Naive thymus-derived CD8-positive, alpha-beta T cell (primary cell): ENCODE measurements around the gene SLC9C1. TPM values are rescaled to one million over a fixed set of nuclear protein-coding genes. Genes with fewer than 3 reads are reported as not detected.

Source experiments
- ATAC-seq, 2 donors: fragments of 150-1000 bp; cut with Tn5 transposase in 1 of 2; sonication (Bioruptor Pico), chemical (Tn5 transposase) in 1 of 2; 1 replicate in 1 of 2; 2 replicates in 1 of 2; pipeline ENCODE4 v1.10.0; 2021; ENCODE audit warnings: mild to moderate bottlenecking in 2 of 2, moderate library complexity in 2 of 2
- POLR2A ChIA-PET: fragments of 350-600 bp; sonication (Branson Sonifier 250); formaldehyde crosslinking; loops from one replicate; lab custom pipeline; 2021; ENCODE audit warnings: antibody characterized with exemption; lab: Charles Lee
- DNase-seq, 10 donors: peaks; one replicate each; pipeline versions ENCODE4 v3.0.0 to v3.0.0-alpha.2; 2020 to 2022
- H3K27ac Mint-ChIP-seq, 10 donors: one replicate each; pipeline ENCODE4 v1.8.0; 2020 to 2022; ENCODE audit warnings: mild to moderate bottlenecking in 10 of 10, mixed read lengths in 10 of 10, moderate library complexity in 4 of 10, inconsistent platforms in 1 of 10
- H3K27me3 Mint-ChIP-seq, 5 donors: one replicate each; pipeline ENCODE4 v1.8.0; 2021 to 2022; ENCODE audit warnings: mixed read lengths in 5 of 5
- H3K36me3 Mint-ChIP-seq, 3 donors: one replicate each; pipeline ENCODE4 v1.8.0; 2020 to 2022; ENCODE audit warnings: mixed read lengths in 3 of 3, mild to moderate bottlenecking in 2 of 3, inconsistent platforms in 1 of 3
- H3K4me1 Mint-ChIP-seq, 4 donors: one replicate each; pipeline ENCODE4 v1.8.0; 2021 to 2022; ENCODE audit warnings: mixed read lengths in 4 of 4
- H3K4me3 Mint-ChIP-seq, 10 donors: one replicate each; pipeline ENCODE4 v1.8.0; 2020 to 2022; ENCODE audit warnings: mild to moderate bottlenecking in 10 of 10, mixed read lengths in 10 of 10, moderate library complexity in 6 of 10, inconsistent platforms in 1 of 10
- H3K9me3 Mint-ChIP-seq, 9 donors: one replicate each; pipeline ENCODE4 v1.8.0; 2020 to 2022; ENCODE audit warnings: mixed read lengths in 9 of 9, mild to moderate bottlenecking in 3 of 9, inconsistent platforms in 1 of 9, moderate library complexity in 1 of 9
- polyA plus RNA-seq, 3 donors: library from polyadenylated mRNA; unstranded; fragments of 300-500 nt; fragmentation: Illumina TruSeq; gene quantifications; one replicate each; pipeline ENCODE4 v1.2.3, GENCODE V29; 2021
- total RNA-seq, 8 experiments: library from RNA in 2 of 8; stranded (reverse) in 2 of 8; gene quantifications; one replicate each; pipeline ENCODE4 v1.2.3 and lab custom pipeline; 2021 to 2026

The SLC9C1 gene
- total and polyA plus RNA-seq, 5 experiments from 2014 or later = not detected

DNA sequence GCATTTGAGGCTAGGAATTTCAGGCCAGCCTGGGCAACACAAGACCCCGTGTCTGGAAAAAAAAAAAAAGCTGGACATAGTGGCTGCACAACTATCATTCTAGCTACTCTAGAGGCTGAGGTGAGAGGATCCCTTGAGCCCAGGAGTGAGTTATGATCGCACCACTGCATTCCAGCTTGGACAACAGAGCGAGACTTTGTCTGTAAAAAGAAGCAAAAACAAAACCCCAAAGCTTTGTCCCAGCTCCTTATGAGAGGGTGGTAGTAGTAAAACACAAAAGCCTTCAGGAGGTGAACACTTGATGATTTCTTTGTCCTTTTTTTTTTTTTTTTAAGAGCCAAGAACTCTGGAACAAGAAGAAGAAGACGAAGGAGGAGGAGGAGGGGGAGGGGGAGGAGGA lies 37.8 kb upstream of the SLC9C1 start:
- no peak for DNase-seq
- Mint-ChIP-seq H3K4me3 (peak overlapping the region in 9 of 10 donors; percentile 28 to 92 (median 73)), H3K27ac (peak overlapping the region in 2 of 10 donors; percentile 15 to 55), H3K9me3 (no peaks in the 10 kb centered on the region), H3K4me1 (peaks cover 7 to 41% (median 26%) of the 10 kb centered on the region in 4 donors), H3K36me3 (no peaks in the 10 kb centered on the region), H3K27me3 (peaks cover 0 to 2% (median 0%) of the 10 kb centered on the region in 5 donors)
- POLR2A ChIA-PET = interaction anchor here (0.6 to 0.7 kb wide), 3 partner anchors 55 to 220 kb away, joined by 3 to 4 read pairs (median 3); no protein-coding TSS in a partner anchor
- ATAC-seq = no peak

DNA sequence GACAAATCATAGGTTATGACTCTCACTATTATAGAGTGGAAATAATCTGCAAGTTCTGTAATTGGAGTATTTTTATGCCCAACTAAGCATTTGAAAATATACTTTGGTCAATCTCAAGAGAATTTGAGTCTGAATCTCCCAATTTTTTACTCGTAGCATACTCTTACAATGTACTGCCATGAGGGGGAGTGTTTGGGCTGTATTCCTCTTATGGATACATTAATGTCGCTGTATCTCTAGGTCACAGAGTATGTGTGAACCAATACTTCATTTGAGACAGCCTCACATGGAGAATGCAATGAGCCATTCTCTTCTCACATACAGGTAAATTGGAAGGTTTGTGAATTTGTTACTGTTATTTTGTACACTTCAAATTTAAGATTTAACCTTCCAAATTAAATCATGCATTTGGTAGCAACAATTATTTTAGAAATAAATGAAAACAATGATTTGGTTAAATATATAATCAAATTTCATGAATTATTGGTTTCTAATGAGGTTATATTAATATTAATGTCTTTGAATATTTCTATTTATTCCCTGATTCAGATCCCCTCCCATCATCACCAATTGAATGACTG lies 33.4 kb upstream of the SLC9C1 start:
- peaks cover 0 to 6% (median 2%) of the 10 kb centered on the region in 4 donors for H3K4me1 Mint-ChIP-seq
- H3K9me3 Mint-ChIP-seq = no peaks in the 10 kb centered on the region
- no peak overlapping the region for H3K4me3 Mint-ChIP-seq
- DNase-seq (peak in 8 of 10 donors; percentile 15 to 70 (median 54)), ATAC-seq (peak; percentile 96 to 100)
- no peak overlapping the region for H3K27ac Mint-ChIP-seq
- H3K27me3 Mint-ChIP-seq = peaks cover 0 to 5% (median 1%) of the 10 kb centered on the region in 5 donors
- POLR2A ChIA-PET = interaction anchor here (0.9 kb wide), 1 partner anchor 172 kb away, joined by 4 read pairs; the partner anchor contains the start of gene BTLA
- no peaks in the 10 kb centered on the region for H3K36me3 Mint-ChIP-seq

- ATAC-seq (no peak), DNase-seq (no peak)
- POLR2A ChIA-PET = no interaction called here
- Mint-ChIP-seq H3K4me1 (peaks cover 0 to 3% (median 2%) of the 10 kb centered on the region in 4 donors), H3K36me3 (no peaks in the 10 kb centered on the region), H3K4me3 (no peak overlapping the region), H3K9me3 (no peaks in the 10 kb centered on the region), H3K27ac (no peak overlapping the region), H3K27me3 (peaks cover 0 to 3% (median 3%) of the 10 kb centered on the region in 5 donors)
These were observed 28.0 kb upstream of the SLC9C1 start for GRCh38 chr3:112321867-112322652.

DNA sequence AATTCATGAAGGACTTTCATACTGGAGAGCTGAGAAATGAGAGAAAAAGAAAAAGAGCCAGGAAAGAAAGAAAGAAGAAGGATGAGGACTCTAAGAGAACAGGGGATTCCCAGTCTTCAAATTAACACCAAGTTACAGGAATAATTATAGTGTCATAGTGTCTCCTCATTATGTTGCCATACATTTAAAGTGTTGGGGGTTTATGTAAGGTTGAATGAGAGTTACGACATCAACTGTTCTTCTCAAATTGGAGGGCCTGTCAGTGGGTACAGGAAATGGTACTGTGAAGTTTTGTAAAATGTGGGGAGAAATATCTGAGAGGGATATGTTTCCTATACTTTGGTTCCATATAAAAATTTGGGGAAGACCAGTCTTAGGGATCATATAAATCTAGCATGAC lies 26.7 kb upstream of the SLC9C1 start:
- Mint-ChIP-seq H3K27ac (no peak overlapping the region), H3K4me3 (no peak overlapping the region), H3K4me1 (peaks cover 0 to 3% (median 2%) of the 10 kb centered on the region in 4 donors), H3K9me3 (peaks cover 0 to 4% (median 0%) of the 10 kb centered on the region in 9 donors), H3K36me3 (peaks cover 0 to 3% (median 0%) of the 10 kb centered on the region in 3 donors), H3K27me3 (peaks cover 0 to 3% (median 1%) of the 10 kb centered on the region in 5 donors)
- DNase-seq (no peak), ATAC-seq (no peak)
- POLR2A ChIA-PET = no interaction called here

- Mint-ChIP-seq H3K4me3 (no peak overlapping the region), H3K27me3 (peaks cover 0 to 6% (median 1%) of the 10 kb centered on the region in 5 donors), H3K9me3 (peaks cover 0 to 11% (median under 1%) of the 10 kb centered on the region in 9 donors), H3K27ac (no peak overlapping the region), H3K36me3 (peaks cover 0 to 4% (median 0%) of the 10 kb centered on the region in 3 donors), H3K4me1 (peaks cover 0 to 4% (median 2%) of the 10 kb centered on the region in 4 donors)
- ATAC-seq (no peak), DNase-seq (no peak)
- POLR2A ChIA-PET = no interaction called here
These were observed 25.7 kb upstream of the SLC9C1 start for GRCh38 chr3:112319516-112320276.

DNA sequence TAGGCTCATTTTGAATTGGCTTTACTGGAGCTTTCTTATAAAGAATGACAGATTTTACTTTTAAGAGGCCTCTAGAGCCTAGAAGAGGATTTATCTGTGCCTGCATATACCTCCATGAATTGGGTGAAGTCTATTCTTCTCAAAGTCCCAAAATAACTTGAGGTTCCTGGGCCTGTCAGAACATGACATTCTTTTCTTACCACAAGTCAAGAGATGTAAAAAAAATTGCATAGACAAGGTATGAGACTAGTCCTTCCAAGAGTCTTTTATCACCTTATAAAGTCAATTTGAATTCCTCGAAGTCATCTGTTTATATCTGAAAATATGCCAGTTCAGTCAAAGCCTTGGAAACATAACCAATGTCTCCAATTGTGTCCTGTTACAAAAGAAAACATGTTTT lies 21.8 kb upstream of the SLC9C1 start:
- peaks cover 0 to 5% (median 0%) of the 10 kb centered on the region in 3 donors for H3K36me3 Mint-ChIP-seq
- H3K9me3 Mint-ChIP-seq = peaks cover 0 to 11% (median 2%) of the 10 kb centered on the region in 9 donors
- POLR2A ChIA-PET = no interaction called here
- H3K4me3 Mint-ChIP-seq = no peak overlapping the region
- DNase-seq (no peak), ATAC-seq (no peak)
- no peak overlapping the region for H3K27ac Mint-ChIP-seq
- peaks cover 0 to 7% (median 1%) of the 10 kb centered on the region in 5 donors for H3K27me3 Mint-ChIP-seq
- peaks cover 0 to 4% (median 2%) of the 10 kb centered on the region in 4 donors for H3K4me1 Mint-ChIP-seq

GRCh38 chr3:112314649-112315048 lies 20.6 kb upstream of the SLC9C1 start:
- POLR2A ChIA-PET = interaction anchor here (0.6 to 0.7 kb wide), 2 partner anchors 36 to 49 kb away, joined by 3 to 7 read pairs; no protein-coding TSS in a partner anchor

DNA sequence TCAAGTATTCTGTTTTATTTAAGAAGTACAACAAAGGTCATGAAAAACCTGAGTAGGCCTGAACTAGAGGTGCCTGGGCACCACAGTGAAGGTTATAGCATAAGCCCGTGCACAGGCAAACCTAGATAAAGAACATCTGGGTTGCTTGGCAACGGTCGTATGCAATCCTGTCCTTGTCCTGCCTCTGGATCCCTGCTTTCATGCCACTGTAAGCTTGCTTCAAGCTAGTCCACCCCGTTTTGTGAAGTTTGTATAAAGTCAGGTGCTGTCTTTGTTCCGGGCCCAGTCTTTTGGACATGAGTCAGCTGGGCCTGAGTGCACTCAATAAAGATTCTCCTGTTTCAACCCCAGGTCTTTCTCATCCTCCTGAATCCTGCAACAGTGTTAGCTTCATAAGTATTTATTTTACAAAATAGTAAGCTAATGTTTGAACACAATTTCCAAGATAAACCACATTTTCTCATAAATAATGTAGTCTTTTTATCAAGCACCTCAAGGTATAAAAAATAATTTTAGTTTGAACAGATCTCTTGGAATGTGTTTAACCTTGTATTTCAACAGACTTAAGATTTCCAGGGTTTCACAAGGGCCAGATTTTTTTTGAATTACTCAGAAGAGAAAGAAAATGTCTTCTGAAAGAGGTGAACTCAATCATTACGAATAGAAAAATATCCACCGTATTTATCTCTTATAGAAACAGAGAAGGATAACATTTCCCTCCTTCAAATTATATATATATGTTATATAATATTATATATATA lies 14.3 kb upstream of the SLC9C1 start:
- ATAC-seq (no peak), DNase-seq (no peak)
- Mint-ChIP-seq H3K4me1 (no peaks in the 10 kb centered on the region), H3K27me3 (no peaks in the 10 kb centered on the region), H3K27ac (no peak overlapping the region), H3K9me3 (no peaks in the 10 kb centered on the region), H3K4me3 (no peak overlapping the region), H3K36me3 (no peaks in the 10 kb centered on the region)
- POLR2A ChIA-PET = no interaction called here

More at GRCh38 chr3:112314649-112315048, 20.6 kb upstream of the SLC9C1 start:
- H3K27ac Mint-ChIP-seq = no peak overlapping the region
- ATAC-seq = no peak
- H3K27me3 Mint-ChIP-seq = peaks cover 0 to 7% (median 1%) of the 10 kb centered on the region in 5 donors
- H3K9me3 Mint-ChIP-seq = peaks cover 0 to 11% (median 2%) of the 10 kb centered on the region in 9 donors
- DNase-seq = no peak
- H3K36me3 Mint-ChIP-seq = peaks cover 0 to 5% (median 0%) of the 10 kb centered on the region in 3 donors
- H3K4me1 Mint-ChIP-seq = peaks cover 0 to 1% (median 0%) of the 10 kb centered on the region in 4 donors
- no peak overlapping the region for H3K4me3 Mint-ChIP-seq

DNA sequence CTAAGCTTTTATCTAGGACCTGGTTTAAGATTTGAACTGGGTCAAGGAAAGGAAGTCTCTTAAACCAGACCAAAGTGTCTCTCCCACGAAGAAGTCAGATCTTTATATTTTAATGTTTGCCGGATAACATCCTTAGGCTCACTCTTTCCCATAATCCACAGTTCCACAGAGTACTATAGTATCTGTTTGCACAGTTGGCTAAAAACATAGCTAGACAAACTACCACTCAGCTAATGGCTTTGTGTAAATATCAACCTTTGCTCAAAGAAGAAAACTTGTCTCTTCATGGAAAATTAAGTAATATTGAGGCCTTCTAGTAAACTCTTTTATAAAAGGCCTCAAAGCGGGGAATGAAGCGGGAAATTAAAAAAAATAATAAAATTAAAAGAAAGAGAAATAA lies 13.5 kb upstream of the SLC9C1 start:
- DNase-seq (no peak), ATAC-seq (no peak)
- POLR2A ChIA-PET = no interaction called here
- no peaks in the 10 kb centered on the region for H3K27me3 Mint-ChIP-seq
- H3K4me3 Mint-ChIP-seq = no peak overlapping the region
- H3K36me3 Mint-ChIP-seq = no peaks in the 10 kb centered on the region
- H3K27ac Mint-ChIP-seq = no peak overlapping the region
- H3K4me1 Mint-ChIP-seq = no peaks in the 10 kb centered on the region
- H3K9me3 Mint-ChIP-seq = no peaks in the 10 kb centered on the region

DNA sequence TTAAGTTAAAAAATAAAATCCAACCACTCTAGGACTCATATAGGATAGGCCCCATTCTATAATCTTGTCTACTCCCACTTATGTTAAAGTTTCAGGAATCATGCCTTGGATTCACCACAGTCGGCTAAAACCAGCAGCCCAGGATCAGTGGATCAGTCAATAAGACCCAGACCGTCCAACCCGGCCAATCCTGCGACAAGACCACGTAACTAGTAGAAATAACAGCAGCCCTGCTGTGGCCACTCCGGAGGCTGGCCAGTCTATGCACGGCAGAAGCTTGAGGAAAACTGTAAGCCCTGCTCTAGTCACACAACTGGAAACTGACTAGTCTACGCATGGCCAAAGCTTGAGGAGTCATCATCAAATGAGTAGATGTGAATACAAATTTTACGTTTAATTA lies 12.8 kb upstream of the SLC9C1 start:
- Mint-ChIP-seq H3K36me3 (no peaks in the 10 kb centered on the region), H3K27me3 (no peaks in the 10 kb centered on the region), H3K27ac (no peak overlapping the region), H3K9me3 (no peaks in the 10 kb centered on the region), H3K4me1 (no peaks in the 10 kb centered on the region), H3K4me3 (no peak overlapping the region)
- DNase-seq = no peak
- no peak for ATAC-seq
- POLR2A ChIA-PET = no interaction called here

DNA sequence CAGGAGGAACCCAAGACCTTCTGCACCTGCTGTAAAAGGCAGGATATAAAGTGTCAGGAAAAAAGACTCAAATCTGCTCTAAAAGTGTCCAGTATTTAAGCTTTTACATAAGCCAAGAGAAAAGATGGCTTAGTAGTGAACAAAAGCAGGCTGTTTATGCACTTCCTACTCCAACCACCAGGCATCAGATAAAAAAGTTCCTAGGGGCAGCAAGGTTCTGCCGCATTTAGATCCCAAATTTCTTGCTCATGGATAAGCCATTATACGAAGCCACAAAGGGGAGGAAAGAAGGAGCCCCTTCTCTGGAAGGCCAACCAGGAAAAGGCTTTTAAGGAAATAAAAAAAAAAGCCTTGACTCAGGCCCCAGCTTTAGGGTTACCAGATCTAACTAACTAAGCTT lies 10.6 kb upstream of the SLC9C1 start:
- DNase-seq (peak in 1 of 10 donors; percentile 18), ATAC-seq (peak; percentile 29 to 46)
- no peak overlapping the region for H3K27ac Mint-ChIP-seq
- H3K27me3 Mint-ChIP-seq = no peaks in the 10 kb centered on the region
- no peaks in the 10 kb centered on the region for H3K36me3 Mint-ChIP-seq
- no peak overlapping the region for H3K4me3 Mint-ChIP-seq
- POLR2A ChIA-PET = interaction anchor here (0.9 to 1.3 kb wide), 3 partner anchors 9 to 257 kb away, joined by 3 to 4 read pairs (median 3); partner anchors contain the start of genes ATG3, SLC35A5 and SLC9C1
- no peaks in the 10 kb centered on the region for H3K4me1 Mint-ChIP-seq
- no peaks in the 10 kb centered on the region for H3K9me3 Mint-ChIP-seq
